KMS-11 (cell line): ENCODE results near the gene TBC1D1.

Experiments used
- H2AFZ ChIP-seq: fragments of 200-600 bp; sonication (generic); 2 replicates; pipeline ENCODE4 v1.6.1; 2016; ENCODE audit warnings: antibody characterized with exemption, mixed run types, low read depth
- H3K27ac ChIP-seq: fragments of 200-600 bp; sonication (generic); 2 replicates; pipeline ENCODE4 v1.6.1; 2016; ENCODE audit warnings: mild to moderate bottlenecking, mixed run types
- H3K27me3 ChIP-seq: fragments of 200-600 bp; sonication (generic); 2 replicates; pipeline ENCODE4 v1.6.1; 2017; ENCODE audit warnings: mild to moderate bottlenecking, low read depth, mixed run types, moderate library complexity; ENCODE audit not compliant: insufficient read depth
- H3K36me3 ChIP-seq: fragments of 200-600 bp; sonication (generic); 2 replicates; pipeline ENCODE4 v1.6.1; 2017; ENCODE audit warnings: mild to moderate bottlenecking, mixed run types; ENCODE audit not compliant: insufficient read depth
- H3K4me1 ChIP-seq: fragments of 200-600 bp; sonication (generic); 2 replicates; pipeline ENCODE4 v1.6.1; 2016; ENCODE audit warnings: mild to moderate bottlenecking, low read depth, mixed run types; ENCODE audit not compliant: poor library complexity, severe bottlenecking
- H3K4me2 ChIP-seq: fragments of 200-600 bp; sonication (generic); 2 replicates; pipeline ENCODE4 v1.7.0; 2016; ENCODE audit warnings: mild to moderate bottlenecking, mixed run types
- H3K4me3 ChIP-seq: fragments of 200-600 bp; sonication (generic); IDR thresholded peaks from 2 replicates; pipeline ENCODE4 v1.6.1; 2017; ENCODE audit warnings: low read depth, low read length, mixed read lengths; ENCODE audit not compliant: insufficient read depth
- H3K79me2 ChIP-seq: fragments of 200-600 bp; sonication (generic); 2 replicates; pipeline ENCODE4 v1.6.1; 2016; ENCODE audit warnings: low read depth, mixed run types; ENCODE audit not compliant: insufficient read depth
- H3K9ac ChIP-seq: fragments of 200-600 bp; sonication (generic); 2 replicates; pipeline ENCODE4 v1.6.1; 2016; ENCODE audit warnings: mild to moderate bottlenecking, mixed run types
- H4K20me1 ChIP-seq: fragments of 200-600 bp; sonication (generic); 2 replicates; pipeline ENCODE4 v1.6.1; 2016; ENCODE audit warnings: mild to moderate bottlenecking, mixed run types; ENCODE audit not compliant: insufficient read depth
- CTCF ChIP-seq: fragments of 200-600 bp; sonication (generic); conservative IDR thresholded peaks from 2 replicates; pipeline ENCODE4 v1.6.1; 2017; ENCODE audit warnings: low read depth, mild to moderate bottlenecking, antibody characterized with exemption, low read length, moderate library complexity, mixed read lengths

The TBC1D1 gene

GRCh38 chr4:37889849-37890800, 759 bp upstream of the TBC1D1 start:
- H3K27ac ChIP-seq: no peak overlapping the region
- peak overlapping the region; percentile 47; the same call in 1 of the 2 replicates for H2AFZ ChIP-seq
- peak overlapping the region; percentile 56; the same call in 1 of the 2 replicates for H3K9ac ChIP-seq
- no peak overlapping the region for H3K4me3 ChIP-seq
- no peak for TF ChIP-seq CTCF
- H3K79me2 ChIP-seq: no peaks in the 10 kb centered on the region
- no peaks in the 10 kb centered on the region for H3K36me3 ChIP-seq
- no peaks in the 10 kb centered on the region for H4K20me1 ChIP-seq
- H3K4me2 ChIP-seq: peak overlapping the region; percentile 33; the same call in 1 of the 2 replicates
- H3K27me3 ChIP-seq: no peaks in the 10 kb centered on the region
- peaks cover 15% of the 10 kb centered on the region for H3K4me1 ChIP-seq

- H3K27ac ChIP-seq: peak overlapping the region; percentile 49
- H3K9ac ChIP-seq: peak overlapping the region; percentile 56; the same call in 1 of the 2 replicates
- no peaks in the 10 kb centered on the region for H3K36me3 ChIP-seq
- no peak for TF ChIP-seq CTCF
- no peaks in the 10 kb centered on the region for H3K79me2 ChIP-seq
- H2AFZ ChIP-seq: peak overlapping the region; percentile 47
- H3K4me2 ChIP-seq: peak overlapping the region; percentile 58; the same call in 1 of the 2 replicates
- no peaks in the 10 kb centered on the region for H3K27me3 ChIP-seq
- no peaks in the 10 kb centered on the region for H4K20me1 ChIP-seq
- no peak overlapping the region for H3K4me3 ChIP-seq
- H3K4me1 ChIP-seq: peaks cover 15% of the 10 kb centered on the region
Observed at GRCh38 chr4:37891260-37892159, 626 bp downstream of the TBC1D1 start.

- Histone ChIP-seq H3K9ac (no peak overlapping the region), H3K36me3 (no peaks in the 10 kb centered on the region), H2AFZ (no peak overlapping the region), H3K79me2 (no peaks in the 10 kb centered on the region), H3K4me3 (no peak overlapping the region), H3K4me2 (peak overlapping the region; percentile 58), H3K4me1 (peaks cover 15% of the 10 kb centered on the region), H3K27ac (no peak overlapping the region), H4K20me1 (no peaks in the 10 kb centered on the region), H3K27me3 (no peaks in the 10 kb centered on the region)
- no peak for TF ChIP-seq CTCF
Observed at GRCh38 chr4:37892641-37893040, 1.8 kb downstream of the TBC1D1 start.

GRCh38 chr4:37893164-37893563, 2.3 kb downstream of the TBC1D1 start:
- Histone ChIP-seq H3K27me3 (no peaks in the 10 kb centered on the region), H2AFZ (no peak overlapping the region), H3K9ac (no peak overlapping the region), H3K4me1 (peaks cover 15% of the 10 kb centered on the region), H3K4me2 (peak overlapping the region; percentile 58; the same call in 1 of the 2 replicates), H3K79me2 (no peaks in the 10 kb centered on the region), H3K36me3 (no peaks in the 10 kb centered on the region), H3K27ac (no peak overlapping the region), H4K20me1 (no peaks in the 10 kb centered on the region), H3K4me3 (no peak overlapping the region)
- no peak for TF ChIP-seq CTCF
